C4-2B (cell line): ENCODE results near the gene PIGQ.

Experiments
- CTCF ChIP-seq: fragments of 450-650 bp; conservative IDR thresholded peaks from 2 replicates; pipeline ENCODE4 v1.5.1; 2017; ENCODE audit warnings: mild to moderate bottlenecking
- ZFX ChIP-seq: fragments of 450-650 bp; IDR thresholded peaks from 2 replicates; pipeline ENCODE4 v1.6.1; 2017

DNA sequence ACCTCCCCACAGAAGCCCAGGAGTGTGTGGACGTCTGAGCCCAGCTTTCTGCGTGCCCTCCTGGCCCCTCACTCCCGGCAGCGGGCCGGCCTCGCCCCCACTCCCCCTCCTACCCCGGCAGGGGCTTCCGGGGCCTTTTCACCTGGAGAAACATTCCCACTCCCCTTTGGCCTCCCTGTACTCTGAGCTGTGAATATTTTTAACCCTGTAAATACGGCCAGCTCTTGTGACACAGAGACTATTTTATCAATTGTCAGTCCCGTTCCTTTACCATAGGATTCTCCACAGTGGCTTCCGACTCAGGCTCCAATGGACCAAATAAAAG is 15.5 kb upstream of the PIGQ start:
- TF ChIP-seq CTCF (no peak), ZFX (no peak)
